Nephron (organoid): Measurements from ENCODE around the gene SMOC2.

Experiments used
- H3K27ac Mint-ChIP-seq, 3 experiments: 2 replicates each; pipeline ENCODE4 v1.8.0; 2020; ENCODE audit warnings: mixed read lengths in 3 of 3, mild to moderate bottlenecking in 2 of 3, moderate library complexity in 1 of 3
- H3K27me3 Mint-ChIP-seq: 2 replicates; pipeline ENCODE4 v1.8.0; 2021; ENCODE audit warnings: low read depth, mild to moderate bottlenecking, moderate library complexity, mixed read lengths
- H3K36me3 Mint-ChIP-seq: 2 replicates; pipeline ENCODE4 v1.8.0; 2020; ENCODE audit warnings: low read depth, mixed read lengths
- H3K4me1 Mint-ChIP-seq: 2 replicates; pipeline ENCODE4 v1.8.0; 2020; ENCODE audit warnings: mixed read lengths
- H3K4me3 Mint-ChIP-seq, 3 experiments: 2 replicates each; pipeline ENCODE4 v1.8.0; 2020; ENCODE audit warnings: mild to moderate bottlenecking in 3 of 3, mixed read lengths in 3 of 3, moderate library complexity in 2 of 3
- H3K9me3 Mint-ChIP-seq: 2 replicates; pipeline ENCODE4 v1.8.0; 2020; ENCODE audit warnings: mixed read lengths
- TF ChIP-seq, protein P1 (sequence below), 3 experiments: fragments of 200-600 bp; sonication (generic); IDR thresholded peaks; one replicate each; pipeline ENCODE4 v1.5.0; 2021; ENCODE audit warnings: antibody characterized with exemption in 3 of 3; ENCODE audit not compliant: unreplicated experiment in 3 of 3

The SMOC2 gene

DNA sequence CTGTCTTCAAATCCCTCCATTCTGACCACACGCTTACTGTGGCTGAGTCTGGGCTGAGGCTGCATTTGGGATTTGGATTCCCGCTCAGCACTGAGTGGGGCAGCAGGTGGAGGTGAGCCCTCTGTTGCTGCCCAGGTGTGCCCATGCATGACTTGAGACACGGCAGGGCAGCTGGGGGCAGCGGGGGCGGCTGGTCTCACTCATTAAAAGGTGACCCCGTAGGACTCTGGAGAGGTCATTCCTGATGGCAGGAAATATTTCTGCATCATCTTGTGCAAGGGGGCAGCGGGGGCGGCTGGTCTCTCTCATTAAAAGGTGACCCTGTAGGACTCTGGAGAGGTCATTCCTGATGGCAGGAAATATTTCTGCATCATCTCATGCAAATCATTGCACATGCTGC, 49.8 kb downstream of the SMOC2 start:
- H3K36me3 Mint-ChIP-seq = no peaks in the 10 kb centered on the region
- H3K27ac Mint-ChIP-seq = no peak overlapping the region
- TF ChIP-seq, protein P1, sequence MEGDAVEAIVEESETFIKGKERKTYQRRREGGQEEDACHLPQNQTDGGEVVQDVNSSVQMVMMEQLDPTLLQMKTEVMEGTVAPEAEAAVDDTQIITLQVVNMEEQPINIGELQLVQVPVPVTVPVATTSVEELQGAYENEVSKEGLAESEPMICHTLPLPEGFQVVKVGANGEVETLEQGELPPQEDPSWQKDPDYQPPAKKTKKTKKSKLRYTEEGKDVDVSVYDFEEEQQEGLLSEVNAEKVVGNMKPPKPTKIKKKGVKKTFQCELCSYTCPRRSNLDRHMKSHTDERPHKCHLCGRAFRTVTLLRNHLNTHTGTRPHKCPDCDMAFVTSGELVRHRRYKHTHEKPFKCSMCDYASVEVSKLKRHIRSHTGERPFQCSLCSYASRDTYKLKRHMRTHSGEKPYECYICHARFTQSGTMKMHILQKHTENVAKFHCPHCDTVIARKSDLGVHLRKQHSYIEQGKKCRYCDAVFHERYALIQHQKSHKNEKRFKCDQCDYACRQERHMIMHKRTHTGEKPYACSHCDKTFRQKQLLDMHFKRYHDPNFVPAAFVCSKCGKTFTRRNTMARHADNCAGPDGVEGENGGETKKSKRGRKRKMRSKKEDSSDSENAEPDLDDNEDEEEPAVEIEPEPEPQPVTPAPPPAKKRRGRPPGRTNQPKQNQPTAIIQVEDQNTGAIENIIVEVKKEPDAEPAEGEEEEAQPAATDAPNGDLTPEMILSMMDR (IDR thresholded peaks at IDR 0.05; ENCODE audit: unreplicated experiment in 3 of 3) = no peak
- H3K27me3 Mint-ChIP-seq = peaks cover 4% of the 10 kb centered on the region
- H3K4me3 Mint-ChIP-seq = no peak overlapping the region
- H3K9me3 Mint-ChIP-seq = peaks cover 9% of the 10 kb centered on the region
- H3K4me1 Mint-ChIP-seq = peaks cover 9% of the 10 kb centered on the region

DNA sequence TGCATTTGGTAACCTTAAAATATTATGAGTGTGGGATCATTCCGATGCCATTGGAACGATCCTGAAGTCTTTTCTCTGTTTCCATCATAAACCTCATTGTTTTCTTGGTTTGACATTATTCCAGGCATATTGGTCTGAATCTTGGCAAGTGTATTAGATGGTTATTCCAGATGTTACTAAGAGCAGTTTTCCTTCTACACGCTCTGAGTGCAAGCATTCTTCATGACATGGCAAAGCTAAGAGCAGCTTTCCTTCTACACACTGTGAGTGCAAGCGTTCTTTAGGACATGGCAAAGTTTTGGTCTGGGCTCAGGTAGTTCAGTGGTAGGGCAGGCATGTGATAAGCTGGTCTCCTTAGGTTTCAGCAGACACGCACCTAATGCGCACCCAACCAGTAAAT, 53.0 kb downstream of the SMOC2 start:
- TF ChIP-seq, protein P1 (IDR thresholded peaks at IDR 0.05; ENCODE audit: unreplicated experiment in 3 of 3) = no peak

DNA sequence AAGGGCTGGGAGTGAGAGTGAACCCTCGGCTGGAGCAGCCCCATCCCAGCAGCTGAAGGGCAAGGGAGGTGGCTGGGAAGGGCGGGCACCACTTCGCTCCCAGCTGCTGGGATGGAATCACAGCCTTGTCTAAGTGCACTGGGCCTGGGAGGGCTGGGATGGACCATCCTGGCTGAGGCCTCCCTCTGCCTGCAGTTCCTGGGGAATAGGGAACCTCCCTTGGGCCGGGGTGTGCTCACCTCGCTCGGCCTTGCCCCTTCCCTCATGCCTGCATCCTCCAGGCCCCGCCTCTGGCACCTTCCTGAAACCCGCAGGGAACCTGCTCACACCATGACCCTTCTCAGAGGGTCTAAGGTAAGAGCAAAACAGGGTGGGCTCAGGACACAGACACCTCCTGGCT, 53.7 kb downstream of the SMOC2 start:
- no peak overlapping the region for H3K4me3 Mint-ChIP-seq
- no peak overlapping the region for H3K27ac Mint-ChIP-seq
- no peaks in the 10 kb centered on the region for H3K36me3 Mint-ChIP-seq
- peaks cover 8% of the 10 kb centered on the region for H3K27me3 Mint-ChIP-seq
- TF ChIP-seq, protein P1 (IDR thresholded peaks at IDR 0.05; ENCODE audit: unreplicated experiment in 3 of 3) = no peak
- H3K4me1 Mint-ChIP-seq = peaks cover 26% of the 10 kb centered on the region
- H3K9me3 Mint-ChIP-seq = peaks cover under 1% of the 10 kb centered on the region

More for the DNA sequence above, 53.0 kb downstream of the SMOC2 start:
- peaks cover 8% of the 10 kb centered on the region for H3K27me3 Mint-ChIP-seq
- no peaks in the 10 kb centered on the region for H3K36me3 Mint-ChIP-seq
- peak overlapping the region; percentile 10 to 67 (median 37) for H3K27ac Mint-ChIP-seq
- H3K9me3 Mint-ChIP-seq = peaks cover 3% of the 10 kb centered on the region
- H3K4me3 Mint-ChIP-seq = no peak overlapping the region
- H3K4me1 Mint-ChIP-seq = peaks cover 26% of the 10 kb centered on the region

DNA sequence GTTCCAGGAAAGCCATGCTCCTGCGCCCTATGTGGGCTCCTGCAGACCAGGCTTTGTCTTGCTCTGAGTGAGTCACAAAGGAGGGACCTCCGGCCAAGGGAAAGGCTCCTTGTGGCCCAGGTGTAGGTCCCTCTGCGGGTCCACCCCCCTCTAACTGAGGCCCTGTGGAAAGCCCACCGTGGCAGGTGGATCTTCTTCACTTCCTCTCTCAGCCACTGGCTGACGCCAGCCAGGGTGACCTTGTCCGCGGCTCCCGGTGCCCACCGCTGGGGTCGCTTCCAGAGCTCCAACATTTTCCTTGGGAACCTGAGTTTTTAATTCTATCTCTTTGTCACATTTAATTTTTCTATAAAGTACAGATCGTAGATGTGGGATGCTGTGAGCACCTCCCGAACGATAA, 54.1 kb downstream of the SMOC2 start:
- H3K27ac Mint-ChIP-seq = no peak overlapping the region
- TF ChIP-seq, protein P1 (IDR thresholded peaks at IDR 0.05; ENCODE audit: unreplicated experiment in 3 of 3) = no peak
- peaks cover 26% of the 10 kb centered on the region for H3K4me1 Mint-ChIP-seq
- no peak overlapping the region for H3K4me3 Mint-ChIP-seq
- no peaks in the 10 kb centered on the region for H3K9me3 Mint-ChIP-seq
- no peaks in the 10 kb centered on the region for H3K36me3 Mint-ChIP-seq
- peaks cover 12% of the 10 kb centered on the region for H3K27me3 Mint-ChIP-seq

DNA sequence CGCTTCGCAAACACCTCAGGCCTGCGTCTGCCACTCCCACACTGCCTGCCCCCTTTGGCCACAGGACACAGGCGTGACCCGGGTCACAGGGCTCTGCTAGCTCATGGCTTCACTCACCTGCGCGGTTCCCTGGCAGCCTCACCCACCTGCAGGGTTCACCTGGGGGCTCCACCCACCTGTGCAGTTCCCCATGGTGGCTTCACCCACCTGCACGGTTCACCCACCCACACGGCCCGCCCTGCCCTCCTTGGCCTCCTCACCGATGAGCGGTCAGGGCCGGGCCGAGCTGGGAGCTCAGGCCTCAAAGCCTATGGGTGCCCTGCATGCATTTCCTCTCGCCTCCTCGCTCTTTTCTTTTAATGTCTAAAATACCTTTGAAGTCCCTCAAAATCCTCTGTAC, 54.7 kb downstream of the SMOC2 start:
- Mint-ChIP-seq H3K36me3 (no peaks in the 10 kb centered on the region), H3K9me3 (no peaks in the 10 kb centered on the region), H3K27me3 (peaks cover 13% of the 10 kb centered on the region), H3K4me3 (no peak overlapping the region), H3K4me1 (peaks cover 26% of the 10 kb centered on the region), H3K27ac (peak overlapping the region in 2 of 3 experiments; percentile 4 to 28)
- TF ChIP-seq, protein P1 (IDR thresholded peaks at IDR 0.05; ENCODE audit: unreplicated experiment in 3 of 3) = no peak

DNA sequence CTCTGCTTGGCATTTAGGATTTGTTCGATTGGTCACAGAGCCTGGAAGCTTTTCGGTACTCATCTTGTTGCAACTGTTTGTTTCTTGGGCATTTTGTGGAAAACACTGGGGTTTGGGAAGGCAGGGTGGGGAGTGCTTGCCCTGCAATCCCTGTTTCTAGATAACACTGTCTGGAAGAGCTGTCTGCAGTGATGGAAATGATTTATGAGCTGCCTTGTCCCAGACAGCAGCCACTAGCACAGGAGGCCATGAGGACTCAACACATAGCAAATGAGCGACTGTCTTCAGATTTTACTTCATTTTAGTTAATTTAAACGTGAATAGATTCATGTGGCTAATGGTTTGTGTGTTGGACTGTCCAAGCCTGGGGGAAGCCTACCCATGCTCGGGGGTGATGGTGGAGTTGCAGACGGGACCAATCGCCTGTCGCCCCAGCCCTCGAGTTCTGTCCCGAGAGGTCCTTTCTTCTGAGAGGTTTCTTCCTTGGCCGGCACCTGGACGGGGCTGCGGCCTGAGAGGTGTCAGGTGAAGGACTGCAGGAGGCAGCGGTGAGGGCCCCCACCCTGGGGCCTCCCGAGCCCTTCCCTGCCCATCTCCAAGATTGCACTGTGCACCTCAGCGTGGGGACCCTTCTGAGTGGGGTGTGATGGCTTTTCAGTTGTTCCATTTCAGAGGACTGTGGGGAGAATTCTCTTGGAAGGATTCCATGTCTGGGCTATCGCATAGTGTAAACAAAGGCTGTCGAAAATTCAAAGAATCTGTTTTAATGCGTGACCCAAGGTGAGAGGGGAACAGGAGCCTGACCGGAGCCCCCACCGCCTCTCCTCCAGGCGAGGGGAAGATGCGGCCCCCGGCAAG, 55.4 kb downstream of the SMOC2 start:
- Mint-ChIP-seq H3K27ac (peak overlapping the region in 2 of 3 experiments; percentile 4 to 28), H3K27me3 (peaks cover 15% of the 10 kb centered on the region)
- TF ChIP-seq, protein P1 (IDR thresholded peaks at IDR 0.05; ENCODE audit: unreplicated experiment in 3 of 3) = no peak

More for the DNA sequence above, 55.4 kb downstream of the SMOC2 start:
- H3K9me3 Mint-ChIP-seq = no peaks in the 10 kb centered on the region
- no peaks in the 10 kb centered on the region for H3K36me3 Mint-ChIP-seq
- no peak overlapping the region for H3K4me3 Mint-ChIP-seq
- H3K4me1 Mint-ChIP-seq = peaks cover 26% of the 10 kb centered on the region
